Measurements from ENCODE around the gene IL13RA1.

GRCh38 chrX:118698516-118699170, 28.8 kb upstream of the IL13RA1 start:
- TF ChIP-seq ATF3 (IDR thresholded peaks at IDR 0.05) = no peak
- TF ChIP-seq CTCF (IDR thresholded peaks at IDR 0.05; ENCODE audit: low read depth, low read length, missing input control) = no peak
- no peak for TF ChIP-seq REST (IDR thresholded peaks at IDR 0.05)
- TF ChIP-seq SP1 (IDR thresholded peaks at IDR 0.05) = no peak
- TF ChIP-seq JUND (IDR thresholded peaks at IDR 0.05) = no peak
- no peak for TF ChIP-seq TAF1 (conservative IDR thresholded peaks at IDR 0.05)

All from liver (tissue), 3 donors.